H9 (cell line): Measurements from ENCODE around the gene NCAN. TPM values are rescaled to one million over a fixed set of nuclear protein-coding genes. Genes with fewer than 3 reads are reported as not detected.

ENCODE experiments used
- DNase-seq: peaks from one replicate; pipeline ENCODE4 v3.0.0-alpha.2; 2017
- H2AFZ ChIP-seq: one replicate; pipeline ENCODE4 v1.6.1; 2013; ENCODE audit warnings: mild to moderate bottlenecking, low read length, control low read depth, moderate library complexity
- H2AK5ac ChIP-seq: 2 replicates; pipeline ENCODE4 v1.6.1; 2013; ENCODE audit warnings: low read length, control low read depth, mixed read lengths; ENCODE audit not compliant: insufficient read length
- H2BK120ac ChIP-seq: one replicate; pipeline ENCODE4 v1.6.1; 2013; ENCODE audit warnings: low read depth, mild to moderate bottlenecking, low read length, control low read depth, inconsistent platforms; ENCODE audit not compliant: poor library complexity, severe bottlenecking
- H2BK12ac ChIP-seq: 2 replicates; pipeline ENCODE4 v1.6.1; 2013; ENCODE audit warnings: low read length, control low read depth, mixed read lengths, low read depth; ENCODE audit not compliant: insufficient read length
- H2BK15ac ChIP-seq: 2 replicates; pipeline ENCODE4 v1.6.1; 2013; ENCODE audit warnings: low read depth, low read length, control low read depth
- H2BK20ac ChIP-seq: one replicate; pipeline ENCODE4 v1.6.1; 2013; ENCODE audit warnings: low read depth, mild to moderate bottlenecking, low read length, control low read depth, inconsistent platforms; ENCODE audit not compliant: poor library complexity, severe bottlenecking
- H2BK5ac ChIP-seq: 2 replicates; pipeline ENCODE4 v1.6.1; 2013; ENCODE audit warnings: low read length, control low read depth, mixed read lengths; ENCODE audit not compliant: insufficient read length
- H3K14ac ChIP-seq: 2 replicates; pipeline ENCODE4 v1.6.1; 2013; ENCODE audit warnings: low read length, control low read depth; ENCODE audit not compliant: insufficient read depth
- H3K18ac ChIP-seq: 2 replicates; pipeline ENCODE4 v1.6.1; 2013; ENCODE audit warnings: low read depth, mild to moderate bottlenecking, mixed read lengths, low read length, control low read depth; ENCODE audit not compliant: insufficient read length
- H3K23ac ChIP-seq: 2 replicates; pipeline ENCODE4 v1.6.1; 2013; ENCODE audit warnings: low read length, control low read depth, mixed read lengths, low read depth; ENCODE audit not compliant: insufficient read length
- H3K23me2 ChIP-seq: 2 replicates; pipeline ENCODE4 v1.6.1; 2013; ENCODE audit warnings: low read depth, mild to moderate bottlenecking, mixed read lengths, low read length, control low read depth; ENCODE audit not compliant: insufficient read length, poor library complexity, severe bottlenecking
- H3K27ac ChIP-seq: 2 replicates; pipeline ENCODE4 v1.5.1; 2013; ENCODE audit warnings: low read length, control low read depth, mixed read lengths, low read depth; ENCODE audit not compliant: insufficient read length
- H3K27me3 ChIP-seq: 2 replicates; pipeline ENCODE4 v1.6.1; 2013; ENCODE audit warnings: low read length, control low read depth, inconsistent platforms; ENCODE audit not compliant: insufficient read depth
- H3K4ac ChIP-seq: 2 replicates; pipeline ENCODE4 v1.6.1; 2013; ENCODE audit warnings: low read depth, mild to moderate bottlenecking, control low read depth, inconsistent platforms, low read length, moderate library complexity
- H3K4me1 ChIP-seq: 2 replicates; pipeline ENCODE4 v1.6.1; 2013; ENCODE audit warnings: low read length, control low read depth, inconsistent platforms; ENCODE audit not compliant: insufficient read depth
- H3K4me2 ChIP-seq: 2 replicates; pipeline ENCODE4 v1.6.1; 2013; ENCODE audit warnings: low read length, control low read depth, mixed read lengths; ENCODE audit not compliant: insufficient read length, insufficient read depth
- H3K56ac ChIP-seq: 2 replicates; pipeline ENCODE4 v1.6.1; 2013; ENCODE audit warnings: low read depth, mild to moderate bottlenecking, mixed read lengths, low read length, control low read depth; ENCODE audit not compliant: insufficient read length
- H3K79me1 ChIP-seq: 2 replicates; pipeline ENCODE4 v1.6.1; 2013; ENCODE audit warnings: low read depth, mild to moderate bottlenecking, moderate library complexity, low read length, control low read depth, inconsistent platforms; ENCODE audit not compliant: insufficient read depth, poor library complexity, severe bottlenecking
- H3K79me2 ChIP-seq: 2 replicates; pipeline ENCODE4 v1.6.1; 2013; ENCODE audit warnings: low read length, control low read depth, inconsistent platforms; ENCODE audit not compliant: insufficient read depth
- H3K9ac ChIP-seq: 2 replicates; pipeline ENCODE4 v1.6.1; 2013; ENCODE audit warnings: low read length, control low read depth, mixed read lengths; ENCODE audit not compliant: insufficient read length; ENCODE audit errors: extremely low read depth
- H3K9me3 ChIP-seq: one replicate; pipeline ENCODE4 v1.6.1; 2013; ENCODE audit warnings: low read depth, low read length, inconsistent platforms; ENCODE audit not compliant: control insufficient read depth
- H3T11ph ChIP-seq: one replicate; pipeline ENCODE4 v1.6.1; 2013; ENCODE audit warnings: mild to moderate bottlenecking, low read length, control low read depth, inconsistent platforms
- H4K20me1 ChIP-seq: one replicate; pipeline ENCODE4 v1.6.1; 2013; ENCODE audit not compliant: control insufficient read depth, insufficient read length, insufficient read depth
- H4K5ac ChIP-seq: 2 replicates; pipeline ENCODE4 v1.6.1; 2013; ENCODE audit warnings: low read depth, mild to moderate bottlenecking, mixed read lengths, low read length, control low read depth; ENCODE audit not compliant: insufficient read length
- H4K8ac ChIP-seq: replicated peaks from 2 replicates; pipeline ENCODE4 v1.6.1; 2013; ENCODE audit warnings: low read length, control low read depth, mixed read lengths, low read depth; ENCODE audit not compliant: insufficient read length
- H4K91ac ChIP-seq: 2 replicates; pipeline ENCODE4 v1.6.1; 2013; ENCODE audit warnings: low read depth, mild to moderate bottlenecking, moderate library complexity, mixed read lengths, low read length, control low read depth; ENCODE audit not compliant: insufficient read length
- H3K27ac Mint-ChIP-seq, 3 experiments: 2 replicates in 2 of 3; 3 replicates in 1 of 3; pipeline ENCODE4 v1.8.0; 2020 to 2021; ENCODE audit warnings: mixed read lengths in 3 of 3, mild to moderate bottlenecking in 1 of 3, moderate library complexity in 1 of 3
- H3K27me3 Mint-ChIP-seq: 2 replicates; pipeline ENCODE4 v1.8.0; 2021; ENCODE audit warnings: low read depth, mild to moderate bottlenecking, moderate library complexity, mixed read lengths
- H3K36me3 Mint-ChIP-seq, 3 experiments: 2 replicates in 2 of 3; 3 replicates in 1 of 3; pipeline ENCODE4 v1.8.0; 2020 to 2021; ENCODE audit warnings: low read depth in 3 of 3, mixed read lengths in 3 of 3; ENCODE audit not compliant: insufficient read depth in 1 of 3
- H3K4me1 Mint-ChIP-seq, 2 experiments: 2 replicates each; pipeline ENCODE4 v1.8.0; 2020; ENCODE audit warnings: mixed read lengths in 2 of 2
- H3K4me3 Mint-ChIP-seq, 2 experiments: 2 replicates in 1 of 2; 3 replicates in 1 of 2; pipeline ENCODE4 v1.8.0; 2020 to 2021; ENCODE audit warnings: mild to moderate bottlenecking in 2 of 2, mixed read lengths in 2 of 2, moderate library complexity in 1 of 2
- H3K9me3 Mint-ChIP-seq, 2 experiments: 2 replicates in 1 of 2; 3 replicates in 1 of 2; pipeline ENCODE4 v1.8.0; 2020; ENCODE audit warnings: mild to moderate bottlenecking in 2 of 2, mixed read lengths in 2 of 2, moderate library complexity in 1 of 2
- WGBS: extraction: QIAGEN DNeasy Blood & Tissue Kit; methylation state at CpG from one replicate; pipeline ENCODE4 v1.1.7; 2013; ENCODE audit warnings: missing lambda C conversion rate, low lambda C conversion rate, mixed read lengths; ENCODE audit not compliant: insufficient read length; ENCODE audit errors: extremely low coverage; 5-methylcytosine and 5-hydroxymethylcytosine counted together
- total RNA-seq: library from RNA; stranded (reverse); gene quantifications from 2 replicates; pipeline ENCODE4 v1.2.1, GENCODE V29; 2021
- TF ChIP-seq, protein P1 (sequence below): fragments of 200-600 bp; sonication (generic); conservative IDR thresholded peaks from 3 replicates; pipeline ENCODE4 v1.8.0; 2021; ENCODE audit warnings: antibody characterized with exemption, mild to moderate bottlenecking

The NCAN gene
- total RNA-seq, 1 experiment from 2014 or later: 1.6 TPM

GRCh38 chr19:19185853-19186740 is 25.7 kb upstream of the NCAN start:
- Histone ChIP-seq H2BK15ac (no peak overlapping the region), H3K23ac (no peak overlapping the region), H3K14ac (no peak overlapping the region), H2BK5ac (no peak overlapping the region), H3K27me3 (no peaks in the 10 kb centered on the region), H3K9ac (no peak overlapping the region), H2BK120ac (no peak overlapping the region), H2BK12ac (no peak overlapping the region), H3K23me2 (no peaks in the 10 kb centered on the region), H4K20me1 (no peaks in the 10 kb centered on the region), H3T11ph (no peak overlapping the region), H3K9me3 (no peaks in the 10 kb centered on the region), H3K79me1 (no peaks in the 10 kb centered on the region), H3K27ac (no peak overlapping the region), H2AFZ (no peak overlapping the region), H3K18ac (no peak overlapping the region), H2AK5ac (no peak overlapping the region), H4K8ac (no peak overlapping the region), H3K79me2 (no peaks in the 10 kb centered on the region; the same call in 1 of the 2 replicates), H3K4me1 (no peaks in the 10 kb centered on the region), H2BK20ac (no peak overlapping the region), H4K5ac (no peak overlapping the region), H4K91ac (no peak overlapping the region), H3K56ac (no peak overlapping the region), H3K4me2 (no peak overlapping the region), H3K4ac (no peak overlapping the region)
- Mint-ChIP-seq H3K4me3 (no peak overlapping the region), H3K9me3 (no peaks in the 10 kb centered on the region), H3K27ac (peak overlapping the region; percentile 33 to 93 (median 74); a peak in 5 of 7 replicates), H3K27me3 (no peaks in the 10 kb centered on the region), H3K36me3 (peaks cover 8 to 17% (median 17%) of the 10 kb centered on the region in 3 experiments; a peak in 6 of 7 replicates), H3K4me1 (peaks cover 0 to 3% of the 10 kb centered on the region in 2 experiments; a peak in 3 of 4 replicates)
- TF ChIP-seq, protein P1, sequence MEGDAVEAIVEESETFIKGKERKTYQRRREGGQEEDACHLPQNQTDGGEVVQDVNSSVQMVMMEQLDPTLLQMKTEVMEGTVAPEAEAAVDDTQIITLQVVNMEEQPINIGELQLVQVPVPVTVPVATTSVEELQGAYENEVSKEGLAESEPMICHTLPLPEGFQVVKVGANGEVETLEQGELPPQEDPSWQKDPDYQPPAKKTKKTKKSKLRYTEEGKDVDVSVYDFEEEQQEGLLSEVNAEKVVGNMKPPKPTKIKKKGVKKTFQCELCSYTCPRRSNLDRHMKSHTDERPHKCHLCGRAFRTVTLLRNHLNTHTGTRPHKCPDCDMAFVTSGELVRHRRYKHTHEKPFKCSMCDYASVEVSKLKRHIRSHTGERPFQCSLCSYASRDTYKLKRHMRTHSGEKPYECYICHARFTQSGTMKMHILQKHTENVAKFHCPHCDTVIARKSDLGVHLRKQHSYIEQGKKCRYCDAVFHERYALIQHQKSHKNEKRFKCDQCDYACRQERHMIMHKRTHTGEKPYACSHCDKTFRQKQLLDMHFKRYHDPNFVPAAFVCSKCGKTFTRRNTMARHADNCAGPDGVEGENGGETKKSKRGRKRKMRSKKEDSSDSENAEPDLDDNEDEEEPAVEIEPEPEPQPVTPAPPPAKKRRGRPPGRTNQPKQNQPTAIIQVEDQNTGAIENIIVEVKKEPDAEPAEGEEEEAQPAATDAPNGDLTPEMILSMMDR: peak; percentile 96
- peak; percentile 91 for DNase-seq
- no CpG with 5 or more reads among the region's 9 CpGs for WGBS
